GM13977 (cell line): ENCODE measurements around the gene LTBP4.

Experiments
- DNase-seq: peaks from one replicate; pipeline ENCODE4 v3.0.0; 2012; ENCODE audit warnings: low spot score
- in situ Hi-C: fragments of 300-500 bp; cut with MboI; formaldehyde crosslinking; loops from one replicate; pipeline ENCODE4 v1.12.0; 2022; ENCODE audit warnings: low sequenced_read_pairs, low pct_unique_long_range_greater_than_20kb, mixed read lengths, inconsistent platforms; ENCODE audit not compliant: unreplicated experiment
- TF ChIP-seq, protein P1 (sequence below): IDR thresholded peaks from 2 replicates; pipeline ENCODE4 v1.5.1; 2012; ENCODE audit warnings: mild to moderate bottlenecking, control low read depth; ENCODE audit not compliant: insufficient read depth; ENCODE audit errors: extremely low read depth, missing control alignments

The LTBP4 gene

DNA sequence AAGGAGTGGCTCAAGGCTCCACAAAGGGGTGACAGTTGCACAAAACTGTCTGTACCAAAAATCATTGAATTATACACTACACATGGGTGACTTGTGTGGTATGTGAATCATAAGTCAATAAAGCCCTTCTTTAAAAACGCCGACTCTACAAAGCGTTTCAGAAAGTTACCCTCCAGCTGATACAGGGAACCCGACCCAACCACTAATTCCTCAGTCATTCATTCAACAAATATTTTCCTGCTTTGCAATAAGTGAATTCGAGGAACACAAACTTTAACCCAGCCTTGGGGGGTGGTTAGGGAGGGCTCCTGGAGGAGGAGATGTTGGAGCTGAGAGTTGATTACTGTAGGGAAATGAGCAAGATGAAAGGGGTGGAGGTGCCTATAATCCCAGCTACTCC lies 32.0 kb downstream of the LTBP4 start:
- TF ChIP-seq, protein P1, sequence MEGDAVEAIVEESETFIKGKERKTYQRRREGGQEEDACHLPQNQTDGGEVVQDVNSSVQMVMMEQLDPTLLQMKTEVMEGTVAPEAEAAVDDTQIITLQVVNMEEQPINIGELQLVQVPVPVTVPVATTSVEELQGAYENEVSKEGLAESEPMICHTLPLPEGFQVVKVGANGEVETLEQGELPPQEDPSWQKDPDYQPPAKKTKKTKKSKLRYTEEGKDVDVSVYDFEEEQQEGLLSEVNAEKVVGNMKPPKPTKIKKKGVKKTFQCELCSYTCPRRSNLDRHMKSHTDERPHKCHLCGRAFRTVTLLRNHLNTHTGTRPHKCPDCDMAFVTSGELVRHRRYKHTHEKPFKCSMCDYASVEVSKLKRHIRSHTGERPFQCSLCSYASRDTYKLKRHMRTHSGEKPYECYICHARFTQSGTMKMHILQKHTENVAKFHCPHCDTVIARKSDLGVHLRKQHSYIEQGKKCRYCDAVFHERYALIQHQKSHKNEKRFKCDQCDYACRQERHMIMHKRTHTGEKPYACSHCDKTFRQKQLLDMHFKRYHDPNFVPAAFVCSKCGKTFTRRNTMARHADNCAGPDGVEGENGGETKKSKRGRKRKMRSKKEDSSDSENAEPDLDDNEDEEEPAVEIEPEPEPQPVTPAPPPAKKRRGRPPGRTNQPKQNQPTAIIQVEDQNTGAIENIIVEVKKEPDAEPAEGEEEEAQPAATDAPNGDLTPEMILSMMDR: no peak
- DNase-seq: no peak
- in situ Hi-C loops: no loop called here

DNA sequence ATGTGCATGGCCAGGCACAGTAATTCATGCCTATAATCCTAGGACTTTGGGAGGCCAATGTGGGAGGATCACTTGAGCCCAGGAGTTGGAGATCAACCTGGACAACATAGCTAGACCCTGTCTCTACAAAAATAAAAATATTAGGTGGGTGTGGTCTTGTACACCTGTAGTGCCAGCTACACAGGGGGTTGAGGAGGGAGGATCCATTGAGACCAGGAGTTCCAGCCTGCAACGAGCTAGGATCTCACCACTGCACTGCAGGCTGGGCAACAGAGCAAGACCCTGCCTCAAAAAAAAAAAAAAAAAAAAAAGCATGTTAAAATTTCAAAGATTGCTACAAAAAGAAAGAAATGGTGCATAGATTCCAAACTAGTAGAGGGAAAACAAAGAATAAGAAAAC lies 37.2 kb downstream of the LTBP4 start:
- DNase-seq: no peak
- TF ChIP-seq, protein P1: no peak
- in situ Hi-C loops: no loop called here

DNA sequence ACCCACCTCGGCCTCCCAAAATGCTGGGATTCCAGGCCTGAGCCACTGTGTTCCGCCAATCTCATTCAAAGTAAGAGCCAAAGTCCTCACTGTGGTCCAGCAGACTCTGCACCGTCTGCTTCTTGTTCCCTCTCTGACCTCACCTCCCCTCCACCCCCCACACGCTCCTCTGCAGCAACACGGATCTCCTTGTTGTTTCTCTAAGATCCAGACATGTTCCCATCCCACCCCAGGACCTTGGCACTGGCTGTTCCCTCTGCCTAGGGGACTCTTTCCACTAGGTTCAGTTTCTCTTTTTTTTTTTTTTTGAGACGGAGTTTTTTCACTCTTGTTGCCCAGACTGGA lies 38.4 kb downstream of the LTBP4 start:
- in situ Hi-C loops: no loop called here
- DNase-seq: no peak
- TF ChIP-seq, protein P1: no peak

DNA sequence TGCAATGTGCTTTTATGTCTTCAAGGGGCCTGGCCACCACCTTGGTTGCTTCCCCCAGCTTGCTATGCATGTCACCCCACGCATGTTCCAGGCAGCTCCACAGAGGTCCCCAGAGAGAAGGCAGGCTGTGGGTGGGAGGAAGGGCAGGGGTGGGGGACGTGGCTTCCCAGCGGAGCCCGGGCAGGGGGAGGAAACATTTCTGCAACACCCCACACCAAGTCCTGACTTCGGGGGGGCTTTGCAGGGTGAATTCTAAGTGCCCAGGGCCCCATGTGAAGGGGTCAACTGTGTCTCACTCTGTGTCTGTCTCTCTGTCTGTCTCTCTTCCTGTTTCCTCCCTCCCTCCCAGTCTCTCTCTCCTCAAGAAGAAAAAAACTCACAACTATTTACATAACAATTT lies 39.6 kb downstream of the LTBP4 start:
- DNase-seq: no peak
- TF ChIP-seq, protein P1: no peak
- in situ Hi-C loops: no loop called here

DNA sequence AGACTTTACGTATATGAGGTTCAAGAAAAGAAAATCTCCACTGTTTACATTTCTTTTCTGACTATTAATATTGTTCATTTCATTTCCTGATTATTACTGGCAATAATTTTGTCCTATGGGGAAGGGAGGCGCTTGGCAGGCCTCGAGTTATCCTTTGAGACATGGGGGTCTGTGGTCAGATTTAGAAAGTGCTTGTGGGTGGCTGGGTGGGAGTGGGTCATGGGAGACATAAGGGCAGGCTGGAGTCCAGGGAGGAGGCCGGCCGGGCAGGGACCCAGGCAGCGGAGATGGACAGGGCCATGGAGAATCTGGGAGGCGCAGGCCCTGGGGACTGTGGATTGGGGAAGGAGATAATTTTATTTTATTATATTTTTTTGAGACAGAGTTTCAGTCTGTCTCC lies 40.1 kb downstream of the LTBP4 start:
- TF ChIP-seq, protein P1: no peak
- in situ Hi-C loops: no loop called here
- DNase-seq: no peak

DNA sequence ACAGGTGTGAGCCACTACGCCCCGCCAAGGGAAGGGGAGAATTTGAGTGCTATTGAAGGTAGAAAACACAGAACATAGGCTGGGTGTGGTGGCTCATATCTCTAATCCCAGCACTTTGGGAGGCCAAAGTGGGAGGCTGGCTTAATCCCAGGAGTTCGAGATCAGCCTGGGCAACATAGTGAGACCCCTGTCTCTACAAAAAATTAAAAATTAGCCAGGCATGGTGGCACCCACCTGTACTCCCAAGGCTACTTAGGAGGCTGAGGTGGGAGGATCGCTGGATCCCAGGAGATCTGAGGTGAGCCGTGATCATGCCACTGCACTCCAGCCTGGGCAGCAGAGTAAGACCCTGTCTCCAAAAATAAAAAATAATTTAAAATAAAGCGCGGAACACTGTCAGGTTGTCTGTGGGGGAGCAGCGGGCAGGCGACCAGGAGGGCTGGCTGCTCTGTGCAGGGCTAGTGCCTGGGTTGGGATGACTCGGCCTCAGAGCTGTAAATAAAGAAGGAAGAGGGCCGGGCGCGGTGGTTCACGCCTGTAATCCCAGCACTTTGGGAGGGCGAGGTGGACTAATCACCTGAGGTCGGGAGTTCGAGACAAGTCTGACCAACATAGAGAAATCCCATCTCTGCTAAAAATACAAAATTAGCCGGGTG lies 41.0 kb downstream of the LTBP4 start:
- TF ChIP-seq, protein P1: no peak
- in situ Hi-C loops: no loop called here
- DNase-seq: no peak

DNA sequence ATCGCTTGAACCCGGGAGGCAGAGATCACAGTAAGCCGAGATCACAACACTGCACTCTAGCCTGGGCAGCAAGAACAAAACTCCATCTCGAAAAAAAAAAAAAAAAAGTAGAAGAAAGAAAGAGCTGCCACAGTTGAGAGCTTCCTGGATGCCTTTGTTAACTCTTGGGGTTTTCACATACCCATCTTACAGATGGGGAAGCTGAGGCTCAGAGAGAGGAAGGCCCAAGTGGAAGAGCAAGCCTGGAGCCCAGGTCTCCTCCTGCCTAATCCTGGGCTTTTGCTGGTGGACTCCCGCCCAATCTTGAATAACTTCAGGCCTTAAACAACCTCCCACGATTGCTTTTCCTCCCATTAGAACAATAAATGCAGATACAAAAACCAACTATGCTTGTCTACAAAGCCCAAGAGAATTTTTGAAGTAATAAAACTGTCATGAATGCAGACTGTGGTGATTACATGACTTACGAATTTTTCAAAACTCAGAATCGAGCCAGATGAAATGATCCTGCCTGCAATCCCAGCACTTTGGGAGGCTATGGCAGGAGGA lies 41.7 kb downstream of the LTBP4 start:
- no peak for DNase-seq
- in situ Hi-C loops: no loop called here
- TF ChIP-seq, protein P1: no peak
